Measurements from ENCODE around the gene CHN2.

- TF ChIP-seq CTCF (IDR thresholded peaks at IDR 0.05) (no peak), EZH2 (IDR thresholded peaks at IDR 0.05; ENCODE audit: borderline replicate concordance, insufficient read depth, low read depth, low read length, poor library complexity, severe bottlenecking) (no peak)
Measured at GRCh38 chr7:29254591-29254990, 60.0 kb downstream of the CHN2 start.

Measured in B cell (primary cell).